GM23338 (cell line): ENCODE results near the gene RASSF6. TPM values are rescaled to one million over a fixed set of nuclear protein-coding genes. Genes with fewer than 3 reads are reported as not detected.

ENCODE experiments used
- ATAC-seq: fragments of 200-7000 bp; cut with Tn5 transposase; 3 replicates; pipeline ENCODE4 v1.9.1; 2020
- DNase-seq: peaks from one replicate; pipeline ENCODE4 v3.0.0-alpha.2; 2015; ENCODE audit warnings: low spot score
- H2AFZ ChIP-seq: fragments of 200-600 bp; sonication (generic); 2 replicates; pipeline ENCODE4 v1.8.0; 2016; ENCODE audit warnings: antibody characterized with exemption, mild to moderate bottlenecking, moderate library complexity
- H3F3A ChIP-seq: fragments of 200-600 bp; sonication (generic); replicated peaks from 2 replicates; pipeline ENCODE4 v1.8.0; 2017; ENCODE audit warnings: antibody characterized with exemption, mixed run types, low read depth
- H3K27ac ChIP-seq: fragments of 200-600 bp; sonication (generic); 2 replicates; pipeline ENCODE4 v1.6.1; 2016; ENCODE audit warnings: low read depth
- H3K27me3 ChIP-seq: fragments of 200-600 bp; sonication (generic); 2 replicates; pipeline ENCODE4 v1.8.0; 2016; ENCODE audit warnings: mild to moderate bottlenecking, mixed run types, moderate library complexity; ENCODE audit not compliant: insufficient read depth
- H3K36me3 ChIP-seq: fragments of 200-600 bp; sonication (generic); 2 replicates; pipeline ENCODE4 v1.8.0; 2016; ENCODE audit warnings: mild to moderate bottlenecking; ENCODE audit not compliant: insufficient read depth
- H3K4me1 ChIP-seq: fragments of 200-600 bp; sonication (generic); 2 replicates; pipeline ENCODE4 v1.8.0; 2016; ENCODE audit warnings: mild to moderate bottlenecking, moderate library complexity; ENCODE audit not compliant: insufficient read depth
- H3K4me2 ChIP-seq: fragments of 200-600 bp; sonication (generic); 2 replicates; pipeline ENCODE4 v1.7.1; 2017; ENCODE audit warnings: mixed run types
- H3K4me3 ChIP-seq: fragments of 200-600 bp; sonication (generic); 2 replicates; pipeline ENCODE4 v1.6.1; 2016; ENCODE audit warnings: mixed run types
- H3K79me2 ChIP-seq: fragments of 200-600 bp; sonication (generic); replicated peaks from 2 replicates; pipeline ENCODE4 v1.8.0; 2017; ENCODE audit warnings: mild to moderate bottlenecking; ENCODE audit not compliant: insufficient read depth
- H3K9me2 ChIP-seq: fragments of 200-600 bp; sonication (generic); 2 replicates; pipeline ENCODE4 v1.8.0; 2017; ENCODE audit not compliant: insufficient read depth
- H4K20me1 ChIP-seq: fragments of 200-600 bp; sonication (generic); replicated peaks from 2 replicates; pipeline ENCODE4 v1.8.0; 2017; ENCODE audit warnings: mild to moderate bottlenecking; ENCODE audit not compliant: insufficient read depth
- H3K27ac Mint-ChIP-seq: 2 replicates; pipeline ENCODE4 v1.8.0; 2020; ENCODE audit warnings: inconsistent platforms, mild to moderate bottlenecking, moderate library complexity, mixed read lengths
- H3K27me3 Mint-ChIP-seq: 3 replicates; pipeline ENCODE4 v1.8.0; 2022; ENCODE audit warnings: low read depth, mild to moderate bottlenecking, moderate library complexity, mixed read lengths, inconsistent platforms; ENCODE audit not compliant: insufficient read depth, poor library complexity
- H3K36me3 Mint-ChIP-seq: 3 replicates; pipeline ENCODE4 v1.8.0; 2021; ENCODE audit warnings: low read depth, mild to moderate bottlenecking, inconsistent platforms, moderate library complexity, mixed read lengths
- H3K4me1 Mint-ChIP-seq: 3 replicates; pipeline ENCODE4 v1.8.0; 2020; ENCODE audit warnings: mild to moderate bottlenecking, inconsistent platforms, mixed read lengths
- H3K4me3 Mint-ChIP-seq: 3 replicates; pipeline ENCODE4 v1.8.0; 2021; ENCODE audit warnings: moderate library complexity, mild to moderate bottlenecking, inconsistent platforms, mixed read lengths
- H3K9me3 Mint-ChIP-seq: 3 replicates; pipeline ENCODE4 v1.8.0; 2020; ENCODE audit warnings: moderate library complexity, mild to moderate bottlenecking, inconsistent platforms, mixed read lengths
- CREB1 ChIP-seq: fragments of 250-450 bp; sonication (Bioruptor Pico); IDR thresholded peaks from 2 replicates; pipeline ENCODE4 v1.5.0; 2020; ENCODE audit warnings: low read depth, mild to moderate bottlenecking, moderate library complexity
- EZH2 ChIP-seq: fragments of 200-600 bp; sonication (generic); IDR thresholded peaks from one replicate; pipeline ENCODE4 v1.8.0; 2017; ENCODE audit warnings: antibody characterized with exemption, mild to moderate bottlenecking, low read depth; ENCODE audit not compliant: unreplicated experiment
- EZH2phosphoT487 ChIP-seq: fragments of 200-600 bp; sonication (generic); IDR thresholded peaks from one replicate; pipeline ENCODE4 v1.8.1; 2018; ENCODE audit warnings: antibody characterized with exemption; ENCODE audit not compliant: unreplicated experiment
- JUNB ChIP-seq: IDR thresholded peaks from one replicate; pipeline ENCODE4 v1.6.1; 2016; ENCODE audit warnings: antibody characterized with exemption; ENCODE audit not compliant: unreplicated experiment
- NANOG ChIP-seq: IDR thresholded peaks from 2 replicates; pipeline ENCODE4 v1.6.1; 2016; ENCODE audit warnings: antibody characterized with exemption, borderline replicate concordance
- POLR2AphosphoS5 ChIP-seq: IDR thresholded peaks from 2 replicates; pipeline ENCODE4 v1.6.1; 2016; ENCODE audit warnings: antibody characterized with exemption, low read depth
- STAT1 ChIP-seq: IDR thresholded peaks from one replicate; pipeline ENCODE4 v1.6.1; 2016; ENCODE audit warnings: antibody characterized with exemption; ENCODE audit not compliant: unreplicated experiment
- ZNF114 ChIP-seq: fragments of 250-450 bp; sonication (Bioruptor Pico); IDR thresholded peaks from 2 replicates; pipeline ENCODE4 v1.5.0; 2020; ENCODE audit warnings: mild to moderate bottlenecking, moderate library complexity
- ZNF331 ChIP-seq: fragments of 250-450 bp; sonication (Bioruptor Pico); IDR thresholded peaks from 2 replicates; pipeline ENCODE4 v1.5.0; 2020; ENCODE audit warnings: low read depth, mild to moderate bottlenecking, moderate library complexity
- polyA plus RNA-seq: library from polyadenylated mRNA; unstranded; fragments of >200 nt; fragmentation: Nextera tagmentation; extraction: Ambion mirVana; gene quantifications from 2 replicates; pipeline ENCODE4 v1.2.1, GENCODE V29; 2016
- total RNA-seq: library from RNA; depleted of rRNA; stranded (reverse); fragments of >200 nt; shearing (Covaris generic); gene quantifications from 2 replicates; pipeline ENCODE4 v1.2.3, GENCODE V29; 2014
- TF ChIP-seq, protein P1 (sequence below): fragments of 250-450 bp; sonication (Bioruptor Pico); IDR thresholded peaks from 2 replicates; pipeline ENCODE4 v1.5.0; 2020; ENCODE audit warnings: mild to moderate bottlenecking, moderate library complexity
- TF ChIP-seq, protein P2 (sequence below), 2 experiments: fragments of 200-600 bp in 1 of 2; sonication (generic) in 1 of 2; conservative IDR thresholded peaks; 2 replicates each; pipeline versions ENCODE4 v1.5.1 to v1.6.1; 2016 to 2017; ENCODE audit warnings: antibody characterized with exemption in 2 of 2, low read depth in 2 of 2, mild to moderate bottlenecking in 2 of 2, moderate library complexity in 1 of 2
- TF ChIP-seq, protein P3 (sequence below): IDR thresholded peaks from one replicate; pipeline ENCODE4 v1.6.1; 2018; ENCODE audit warnings: antibody characterized with exemption; ENCODE audit not compliant: unreplicated experiment
- TF ChIP-seq, protein P4 (sequence below): IDR thresholded peaks from 2 replicates; pipeline ENCODE4 v1.6.1; 2016; ENCODE audit warnings: antibody characterized with exemption

RASSF6 gene
- total and polyA plus RNA-seq, 2 experiments from 2014 or later, result 0.14 to 0.79 TPM

DNA sequence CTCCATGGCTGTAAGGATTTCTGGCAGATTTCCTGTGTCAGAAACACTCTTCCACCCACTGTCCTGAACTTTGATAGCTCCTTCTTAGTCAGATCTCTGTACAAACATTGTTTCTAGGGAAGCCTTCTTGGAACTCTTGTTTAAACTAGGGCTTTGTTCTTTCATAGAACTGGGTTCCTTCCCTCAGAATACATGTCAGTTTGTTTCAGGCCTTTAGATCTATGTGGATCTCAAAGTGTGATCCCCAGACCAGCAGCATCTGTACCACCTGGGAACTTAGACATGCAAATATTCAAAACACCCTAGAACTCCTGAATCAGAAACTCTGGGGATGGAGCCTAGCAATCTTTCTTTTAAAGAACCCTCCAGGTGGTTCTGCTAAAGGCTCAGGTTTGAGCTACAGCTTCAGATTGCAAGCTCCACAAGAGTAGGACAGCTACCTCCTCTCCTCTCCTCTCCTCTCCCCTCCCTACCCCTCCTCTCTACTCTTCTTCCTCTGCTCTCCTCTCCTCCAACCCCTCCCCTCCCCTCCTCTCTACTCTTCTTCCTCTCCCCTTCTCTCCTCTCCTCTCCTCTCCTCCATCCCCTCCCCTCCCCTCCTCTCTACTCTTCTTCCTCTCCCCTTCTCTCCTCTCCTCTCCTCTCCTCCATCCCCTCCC is 12.7 kb downstream of the RASSF6 start:
- DNase-seq (no peak), ATAC-seq (no peak)
- no peaks in the 10 kb centered on the region for H4K20me1 ChIP-seq
- H3K4me1 ChIP-seq, result peaks cover 7% of the 10 kb centered on the region; the same call in 1 of the 2 replicates
- H3K79me2 ChIP-seq, result no peaks in the 10 kb centered on the region
- no peaks in the 10 kb centered on the region for H3K36me3 ChIP-seq
- H3K4me2 ChIP-seq, result no peak overlapping the region
- H3K27ac Mint-ChIP-seq, result no peak overlapping the region
- H3K27ac ChIP-seq, result no peak overlapping the region
- H3K4me1 Mint-ChIP-seq, result peaks cover 6% of the 10 kb centered on the region
- no peaks in the 10 kb centered on the region for H3K27me3 ChIP-seq
- no peak overlapping the region for H3K4me3 ChIP-seq
- no peaks in the 10 kb centered on the region; the same call in 1 of the 2 replicates for H3K9me2 ChIP-seq
- H2AFZ ChIP-seq, result peak overlapping the region; percentile 69; the same call in 1 of the 2 replicates
- no peak overlapping the region for H3K4me3 Mint-ChIP-seq
- no peaks in the 10 kb centered on the region for H3K9me3 Mint-ChIP-seq
- TF ChIP-seq JUNB, result no peak
- TF ChIP-seq POLR2AphosphoS5, result no peak
- TF ChIP-seq, protein P1, sequence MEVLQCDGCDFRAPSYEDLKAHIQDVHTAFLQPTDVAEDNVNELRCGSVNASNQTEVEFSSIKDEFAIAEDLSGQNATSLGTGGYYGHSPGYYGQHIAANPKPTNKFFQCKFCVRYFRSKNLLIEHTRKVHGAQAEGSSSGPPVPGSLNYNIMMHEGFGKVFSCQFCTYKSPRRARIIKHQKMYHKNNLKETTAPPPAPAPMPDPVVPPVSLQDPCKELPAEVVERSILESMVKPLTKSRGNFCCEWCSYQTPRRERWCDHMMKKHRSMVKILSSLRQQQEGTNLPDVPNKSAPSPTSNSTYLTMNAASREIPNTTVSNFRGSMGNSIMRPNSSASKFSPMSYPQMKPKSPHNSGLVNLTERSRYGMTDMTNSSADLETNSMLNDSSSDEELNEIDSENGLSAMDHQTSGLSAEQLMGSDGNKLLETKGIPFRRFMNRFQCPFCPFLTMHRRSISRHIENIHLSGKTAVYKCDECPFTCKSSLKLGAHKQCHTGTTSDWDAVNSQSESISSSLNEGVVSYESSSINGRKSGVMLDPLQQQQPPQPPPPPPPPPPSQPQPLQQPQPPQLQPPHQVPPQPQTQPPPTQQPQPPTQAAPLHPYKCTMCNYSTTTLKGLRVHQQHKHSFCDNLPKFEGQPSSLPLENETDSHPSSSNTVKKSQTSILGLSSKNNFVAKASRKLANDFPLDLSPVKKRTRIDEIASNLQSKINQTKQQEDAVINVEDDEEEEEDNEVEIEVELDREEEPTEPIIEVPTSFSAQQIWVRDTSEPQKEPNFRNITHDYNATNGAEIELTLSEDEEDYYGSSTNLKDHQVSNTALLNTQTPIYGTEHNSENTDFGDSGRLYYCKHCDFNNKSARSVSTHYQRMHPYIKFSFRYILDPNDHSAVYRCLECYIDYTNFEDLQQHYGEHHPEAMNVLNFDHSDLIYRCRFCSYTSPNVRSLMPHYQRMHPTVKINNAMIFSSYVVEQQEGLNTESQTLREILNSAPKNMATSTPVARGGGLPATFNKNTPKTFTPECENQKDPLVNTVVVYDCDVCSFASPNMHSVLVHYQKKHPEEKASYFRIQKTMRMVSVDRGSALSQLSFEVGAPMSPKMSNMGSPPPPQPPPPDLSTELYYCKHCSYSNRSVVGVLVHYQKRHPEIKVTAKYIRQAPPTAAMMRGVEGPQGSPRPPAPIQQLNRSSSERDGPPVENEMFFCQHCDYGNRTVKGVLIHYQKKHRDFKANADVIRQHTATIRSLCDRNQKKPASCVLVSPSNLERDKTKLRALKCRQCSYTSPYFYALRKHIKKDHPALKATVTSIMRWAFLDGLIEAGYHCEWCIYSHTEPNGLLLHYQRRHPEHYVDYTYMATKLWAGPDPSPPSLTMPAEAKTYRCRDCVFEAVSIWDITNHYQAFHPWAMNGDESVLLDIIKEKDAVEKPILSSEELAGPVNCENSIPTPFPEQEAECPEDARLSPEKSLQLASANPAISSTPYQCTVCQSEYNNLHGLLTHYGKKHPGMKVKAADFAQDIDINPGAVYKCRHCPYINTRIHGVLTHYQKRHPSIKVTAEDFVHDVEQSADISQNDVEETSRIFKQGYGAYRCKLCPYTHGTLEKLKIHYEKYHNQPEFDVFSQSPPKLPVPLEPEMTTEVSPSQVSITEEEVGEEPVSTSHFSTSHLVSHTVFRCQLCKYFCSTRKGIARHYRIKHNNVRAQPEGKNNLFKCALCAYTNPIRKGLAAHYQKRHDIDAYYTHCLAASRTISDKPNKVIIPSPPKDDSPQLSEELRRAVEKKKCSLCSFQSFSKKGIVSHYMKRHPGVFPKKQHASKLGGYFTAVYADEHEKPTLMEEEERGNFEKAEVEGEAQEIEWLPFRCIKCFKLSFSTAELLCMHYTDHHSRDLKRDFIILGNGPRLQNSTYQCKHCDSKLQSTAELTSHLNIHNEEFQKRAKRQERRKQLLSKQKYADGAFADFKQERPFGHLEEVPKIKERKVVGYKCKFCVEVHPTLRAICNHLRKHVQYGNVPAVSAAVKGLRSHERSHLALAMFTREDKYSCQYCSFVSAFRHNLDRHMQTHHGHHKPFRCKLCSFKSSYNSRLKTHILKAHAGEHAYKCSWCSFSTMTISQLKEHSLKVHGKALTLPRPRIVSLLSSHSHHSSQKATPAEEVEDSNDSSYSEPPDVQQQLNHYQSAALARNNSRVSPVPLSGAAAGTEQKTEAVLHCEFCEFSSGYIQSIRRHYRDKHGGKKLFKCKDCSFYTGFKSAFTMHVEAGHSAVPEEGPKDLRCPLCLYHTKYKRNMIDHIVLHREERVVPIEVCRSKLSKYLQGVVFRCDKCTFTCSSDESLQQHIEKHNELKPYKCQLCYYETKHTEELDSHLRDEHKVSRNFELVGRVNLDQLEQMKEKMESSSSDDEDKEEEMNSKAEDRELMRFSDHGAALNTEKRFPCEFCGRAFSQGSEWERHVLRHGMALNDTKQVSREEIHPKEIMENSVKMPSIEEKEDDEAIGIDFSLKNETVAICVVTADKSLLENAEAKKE, result no peak
- TF ChIP-seq, protein P2, sequence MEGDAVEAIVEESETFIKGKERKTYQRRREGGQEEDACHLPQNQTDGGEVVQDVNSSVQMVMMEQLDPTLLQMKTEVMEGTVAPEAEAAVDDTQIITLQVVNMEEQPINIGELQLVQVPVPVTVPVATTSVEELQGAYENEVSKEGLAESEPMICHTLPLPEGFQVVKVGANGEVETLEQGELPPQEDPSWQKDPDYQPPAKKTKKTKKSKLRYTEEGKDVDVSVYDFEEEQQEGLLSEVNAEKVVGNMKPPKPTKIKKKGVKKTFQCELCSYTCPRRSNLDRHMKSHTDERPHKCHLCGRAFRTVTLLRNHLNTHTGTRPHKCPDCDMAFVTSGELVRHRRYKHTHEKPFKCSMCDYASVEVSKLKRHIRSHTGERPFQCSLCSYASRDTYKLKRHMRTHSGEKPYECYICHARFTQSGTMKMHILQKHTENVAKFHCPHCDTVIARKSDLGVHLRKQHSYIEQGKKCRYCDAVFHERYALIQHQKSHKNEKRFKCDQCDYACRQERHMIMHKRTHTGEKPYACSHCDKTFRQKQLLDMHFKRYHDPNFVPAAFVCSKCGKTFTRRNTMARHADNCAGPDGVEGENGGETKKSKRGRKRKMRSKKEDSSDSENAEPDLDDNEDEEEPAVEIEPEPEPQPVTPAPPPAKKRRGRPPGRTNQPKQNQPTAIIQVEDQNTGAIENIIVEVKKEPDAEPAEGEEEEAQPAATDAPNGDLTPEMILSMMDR (conservative IDR thresholded peaks at IDR 0.05; ENCODE audit: low read depth in 2 of 2), result no peak
- TF ChIP-seq EZH2, result no peak
- no peak for TF ChIP-seq NANOG
- TF ChIP-seq, protein P3, sequence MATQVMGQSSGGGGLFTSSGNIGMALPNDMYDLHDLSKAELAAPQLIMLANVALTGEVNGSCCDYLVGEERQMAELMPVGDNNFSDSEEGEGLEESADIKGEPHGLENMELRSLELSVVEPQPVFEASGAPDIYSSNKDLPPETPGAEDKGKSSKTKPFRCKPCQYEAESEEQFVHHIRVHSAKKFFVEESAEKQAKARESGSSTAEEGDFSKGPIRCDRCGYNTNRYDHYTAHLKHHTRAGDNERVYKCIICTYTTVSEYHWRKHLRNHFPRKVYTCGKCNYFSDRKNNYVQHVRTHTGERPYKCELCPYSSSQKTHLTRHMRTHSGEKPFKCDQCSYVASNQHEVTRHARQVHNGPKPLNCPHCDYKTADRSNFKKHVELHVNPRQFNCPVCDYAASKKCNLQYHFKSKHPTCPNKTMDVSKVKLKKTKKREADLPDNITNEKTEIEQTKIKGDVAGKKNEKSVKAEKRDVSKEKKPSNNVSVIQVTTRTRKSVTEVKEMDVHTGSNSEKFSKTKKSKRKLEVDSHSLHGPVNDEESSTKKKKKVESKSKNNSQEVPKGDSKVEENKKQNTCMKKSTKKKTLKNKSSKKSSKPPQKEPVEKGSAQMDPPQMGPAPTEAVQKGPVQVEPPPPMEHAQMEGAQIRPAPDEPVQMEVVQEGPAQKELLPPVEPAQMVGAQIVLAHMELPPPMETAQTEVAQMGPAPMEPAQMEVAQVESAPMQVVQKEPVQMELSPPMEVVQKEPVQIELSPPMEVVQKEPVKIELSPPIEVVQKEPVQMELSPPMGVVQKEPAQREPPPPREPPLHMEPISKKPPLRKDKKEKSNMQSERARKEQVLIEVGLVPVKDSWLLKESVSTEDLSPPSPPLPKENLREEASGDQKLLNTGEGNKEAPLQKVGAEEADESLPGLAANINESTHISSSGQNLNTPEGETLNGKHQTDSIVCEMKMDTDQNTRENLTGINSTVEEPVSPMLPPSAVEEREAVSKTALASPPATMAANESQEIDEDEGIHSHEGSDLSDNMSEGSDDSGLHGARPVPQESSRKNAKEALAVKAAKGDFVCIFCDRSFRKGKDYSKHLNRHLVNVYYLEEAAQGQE, result no peak
- no peak for TF ChIP-seq STAT1
- no peak for TF ChIP-seq CREB1 (CRISPR knock-in tag)
- no peak for TF ChIP-seq ZNF114 (CRISPR knock-in tag)
- no peak for TF ChIP-seq EZH2phosphoT487
- no peak for TF ChIP-seq ZNF331
- TF ChIP-seq, protein P4, sequence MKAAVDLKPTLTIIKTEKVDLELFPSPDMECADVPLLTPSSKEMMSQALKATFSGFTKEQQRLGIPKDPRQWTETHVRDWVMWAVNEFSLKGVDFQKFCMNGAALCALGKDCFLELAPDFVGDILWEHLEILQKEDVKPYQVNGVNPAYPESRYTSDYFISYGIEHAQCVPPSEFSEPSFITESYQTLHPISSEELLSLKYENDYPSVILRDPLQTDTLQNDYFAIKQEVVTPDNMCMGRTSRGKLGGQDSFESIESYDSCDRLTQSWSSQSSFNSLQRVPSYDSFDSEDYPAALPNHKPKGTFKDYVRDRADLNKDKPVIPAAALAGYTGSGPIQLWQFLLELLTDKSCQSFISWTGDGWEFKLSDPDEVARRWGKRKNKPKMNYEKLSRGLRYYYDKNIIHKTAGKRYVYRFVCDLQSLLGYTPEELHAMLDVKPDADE, result no peak
- no peaks in the 10 kb centered on the region for H3F3A ChIP-seq
- peaks cover 3% of the 10 kb centered on the region for H3K27me3 Mint-ChIP-seq
- no peaks in the 10 kb centered on the region for H3K36me3 Mint-ChIP-seq
